SKM-1 (cell line): ENCODE results near the gene ARHGEF37.
A peak's percentile ranks its signal among the peaks of the same experiment; 100 is the strongest.

Experiments used
- DNase-seq: peaks from one replicate; lab custom pipeline; 2025; ENCODE audit not compliant: unreplicated experiment; lab: John Stamatoyannopoulos, UW

Gene ARHGEF37

GRCh38 chr5:149627070-149627469, 45.8 kb downstream of the ARHGEF37 start:
- no peak for DNase-seq

- DNase-seq, result no peak
Measured at GRCh38 chr5:149628221-149628620, 46.9 kb downstream of the ARHGEF37 start.

GRCh38 chr5:149628846-149629388, 47.6 kb downstream of the ARHGEF37 start:
- no peak for DNase-seq

- no peak for DNase-seq
Measured at GRCh38 chr5:149629421-149629820, 48.1 kb downstream of the ARHGEF37 start.

- DNase-seq, result no peak
Measured at GRCh38 chr5:149630337-149630736, 49.0 kb downstream of the ARHGEF37 start.

- DNase-seq, result no peak
Measured at GRCh38 chr5:149631506-149631905, 50.2 kb downstream of the ARHGEF37 start.

- DNase-seq, result no peak
Measured at GRCh38 chr5:149632311-149633251, 51.3 kb downstream of the ARHGEF37 start.

GRCh38 chr5:149633476-149634350, 52.4 kb downstream of the ARHGEF37 start:
- no peak for DNase-seq

GRCh38 chr5:149635394-149635793, 54.1 kb downstream of the ARHGEF37 start:
- DNase-seq, result no peak

GRCh38 chr5:149636191-149636860, 55.0 kb downstream of the ARHGEF37 start:
- no peak for DNase-seq

GRCh38 chr5:149636861-149637246, 55.6 kb downstream of the ARHGEF37 start:
- DNase-seq, result peak; percentile 61

- DNase-seq, result no peak
Measured at GRCh38 chr5:149638136-149638535, 56.8 kb downstream of the ARHGEF37 start.

- no peak for DNase-seq
Measured at GRCh38 chr5:149638546-149639241, 57.4 kb downstream of the ARHGEF37 start.

GRCh38 chr5:149639737-149640136, 58.4 kb downstream of the ARHGEF37 start:
- no peak for DNase-seq

- DNase-seq, result no peak
Measured at GRCh38 chr5:149640350-149640999, 59.2 kb downstream of the ARHGEF37 start.

- no peak for DNase-seq
Measured at GRCh38 chr5:149641000-149641576, 59.8 kb downstream of the ARHGEF37 start.

- DNase-seq, result no peak
Measured at GRCh38 chr5:149641600-149641999, 60.3 kb downstream of the ARHGEF37 start.

- no peak for DNase-seq
Measured at GRCh38 chr5:149643781-149644180, 62.5 kb downstream of the ARHGEF37 start.

GRCh38 chr5:149644629-149645028, 63.3 kb downstream of the ARHGEF37 start:
- DNase-seq, result no peak
